Endothelial cell of umbilical vein (primary cell): ENCODE measurements around the gene ZNF627. TPM values are rescaled to one million over a fixed set of nuclear protein-coding genes. Genes with fewer than 3 reads are reported as not detected.

Source experiments
- BruUV-seq: library from RNA; stranded (reverse); fragments of 400-500 nt; replicated peaks from 2 replicates; lab custom pipeline; 2021; lab: Mats Ljungman, UMichigan
- CTCF ChIA-PET: fragments of 300-600, 350-600 bp; sonication (Branson Sonifier 250); formaldehyde crosslinking; loops from one replicate; lab custom pipeline; 2021; ENCODE audit warnings: antibody characterized with exemption, inconsistent platforms; lab: Charles Lee
- POLR2A ChIA-PET: fragments of 300-600, 350-600 bp; sonication (Branson Sonifier 250); formaldehyde crosslinking; loops from one replicate; lab custom pipeline; 2021; ENCODE audit warnings: antibody characterized with exemption, inconsistent platforms; lab: Charles Lee
- DNase-seq: peaks from one replicate; pipeline ENCODE4 v3.0.0-alpha.2; 2011; ENCODE audit warnings: low read depth, low spot score
- FAIRE-seq: peaks from 2 replicates; lab custom pipeline; 2011; peaks lifted over from hg19 to GRCh38; lab: Jason Lieb, UNC
- H2AFZ ChIP-seq: 2 replicates; pipeline ENCODE4 v1.6.0; 2012; ENCODE audit warnings: low read depth, low read length, control low read depth, inconsistent platforms
- H3K27ac ChIP-seq: 2 replicates; pipeline ENCODE4 v1.5.1; 2011; ENCODE audit warnings: low read depth, mild to moderate bottlenecking, control low read depth, low read length, moderate library complexity; ENCODE audit not compliant: insufficient read depth
- H3K27me3 ChIP-seq, 2 experiments: 2 replicates each; pipeline versions ENCODE4 v1.6.0 to v1.6.1; 2011; ENCODE audit warnings: low read length in 2 of 2, mixed read lengths in 1 of 2; ENCODE audit not compliant: control insufficient read depth in 2 of 2, insufficient read depth in 2 of 2
- H3K36me3 ChIP-seq, 2 experiments: 2 replicates in 1 of 2; 3 replicates in 1 of 2; pipeline ENCODE4 v1.5.1; 2011; ENCODE audit warnings: low read length in 2 of 2, mild to moderate bottlenecking in 1 of 2, moderate library complexity in 1 of 2; ENCODE audit not compliant: control insufficient read depth in 2 of 2, insufficient read depth in 2 of 2; ENCODE audit errors: extremely low read depth in 1 of 2
- H3K4me1 ChIP-seq: 3 replicates; pipeline ENCODE4 v1.5.1; 2011; ENCODE audit warnings: mild to moderate bottlenecking, low read length; ENCODE audit not compliant: control insufficient read depth, insufficient read depth; ENCODE audit errors: extremely low read depth
- H3K4me2 ChIP-seq: 2 replicates; pipeline ENCODE4 v1.6.1; 2011; ENCODE audit warnings: low read length, control low read depth, mixed read lengths; ENCODE audit not compliant: insufficient read depth
- H3K4me3 ChIP-seq, 3 experiments: fragments of 200-600 bp in 1 of 3; sonication (generic), shearing (Covaris generic) in 1 of 3; replicated peaks in 1 of 3; 2 replicates each; pipeline ENCODE4 v1.5.1; 2011 to 2016; ENCODE audit warnings: control low read depth in 3 of 3, low read length in 3 of 3, mild to moderate bottlenecking in 2 of 3, inconsistent platforms in 1 of 3, low read depth in 1 of 3, moderate library complexity in 1 of 3; ENCODE audit not compliant: insufficient read depth in 1 of 3
- H3K79me2 ChIP-seq: 2 replicates; pipeline ENCODE4 v1.6.0; 2012; ENCODE audit warnings: low read length, inconsistent platforms; ENCODE audit not compliant: control insufficient read depth, insufficient read depth
- H3K9ac ChIP-seq: replicated peaks from 2 replicates; pipeline ENCODE3; 2011; ENCODE audit warnings: low read length, control low read depth; ENCODE audit not compliant: insufficient read depth; ENCODE audit errors: extremely low read depth
- H3K9me1 ChIP-seq: replicated peaks from 3 replicates; pipeline ENCODE4 v1.6.0; 2011; ENCODE audit warnings: mild to moderate bottlenecking, low read length; ENCODE audit not compliant: control insufficient read depth, insufficient read depth; ENCODE audit errors: extremely low read depth
- H3K9me3 ChIP-seq: replicated peaks from 2 replicates; pipeline ENCODE4 v1.5.1; 2012; ENCODE audit warnings: low read length, inconsistent platforms; ENCODE audit not compliant: control insufficient read depth, insufficient read depth
- H4K20me1 ChIP-seq: replicated peaks from 2 replicates; pipeline ENCODE3; 2011; ENCODE audit warnings: mild to moderate bottlenecking, low read length; ENCODE audit not compliant: control insufficient read depth, insufficient read depth; ENCODE audit errors: extremely low read depth
- CTCF ChIP-seq, 2 donors: IDR thresholded peaks; 1 replicate in 1 of 2; 2 replicates in 1 of 2; pipeline ENCODE4 v1.5.1; 2011; ENCODE audit warnings: low read length in 2 of 2, mild to moderate bottlenecking in 2 of 2, moderate library complexity in 2 of 2, control low read depth in 1 of 2, inconsistent platforms in 1 of 2, low read depth in 1 of 2; ENCODE audit not compliant: insufficient read depth in 1 of 2; ENCODE audit errors: extremely low read depth in 1 of 2
- EZH2 ChIP-seq: IDR thresholded peaks from 2 replicates; pipeline ENCODE4 v1.6.1; 2012; ENCODE audit warnings: borderline replicate concordance, low read depth, mild to moderate bottlenecking, moderate library complexity, low read length, inconsistent platforms; ENCODE audit not compliant: severe bottlenecking
- FOS ChIP-seq: IDR thresholded peaks from 2 replicates; pipeline ENCODE4 v1.6.1; 2011; ENCODE audit warnings: mild to moderate bottlenecking, low read length, moderate library complexity, borderline replicate concordance; ENCODE audit not compliant: insufficient read depth
- GATA2 ChIP-seq: IDR thresholded peaks from 2 replicates; pipeline ENCODE4 v1.7.0; 2011; ENCODE audit warnings: low read depth, mild to moderate bottlenecking, moderate library complexity, mixed read lengths, low read length; ENCODE audit not compliant: insufficient read length, insufficient read depth
- JUN ChIP-seq: IDR thresholded peaks from 2 replicates; pipeline ENCODE4 v1.6.1; 2011; ENCODE audit warnings: borderline replicate concordance, low read depth; ENCODE audit not compliant: insufficient read length, insufficient read depth
- MYC ChIP-seq: IDR thresholded peaks from one replicate; pipeline ENCODE4 v1.6.1; 2011; ENCODE audit warnings: mild to moderate bottlenecking, low read depth, low read length
- POLR2A ChIP-seq: IDR thresholded peaks from 2 replicates; pipeline ENCODE4 v1.6.1; 2012; ENCODE audit warnings: low read depth, mild to moderate bottlenecking, control low read depth, low read length
- POLR2AphosphoS5 ChIP-seq: IDR thresholded peaks from 2 replicates; pipeline ENCODE4 v1.6.1; 2012; ENCODE audit warnings: low read depth, mild to moderate bottlenecking, control low read depth, low read length, moderate library complexity; ENCODE audit not compliant: insufficient read depth
- dilution Hi-C: fragments of 300-500 bp; cut with MboI; formaldehyde crosslinking; loops from one replicate; pipeline ENCODE4 v1.15.0; 2019; ENCODE audit warnings: low sequenced_read_pairs; ENCODE audit not compliant: extremely low pct_ligation_motif_present
- intact Hi-C: fragments of 100-400 bp; cut with micrococcal nuclease; formaldehyde crosslinking; loops from one replicate; pipeline ENCODE4 v1.10.0; 2022
- polyA plus RNA-seq, 4 experiments: library from polyadenylated mRNA; depleted of rRNA in 3 of 4; stranded (reverse) in 3 of 4; unstranded in 1 of 4; fragments of >200 nt; gene quantifications; 2 replicates each; pipeline versions ENCODE4 v1.2.1 to v1.2.3, GENCODE V29; 2011 to 2012; ENCODE audit warnings: missing spikeins in 1 of 4
- total RNA-seq: library from RNA; stranded (reverse); gene quantifications from 2 replicates; pipeline ENCODE4 v1.2.3, GENCODE V29; 2021
- TF ChIP-seq, protein P1 (sequence below): IDR thresholded peaks from 2 replicates; pipeline ENCODE4 v1.6.1; 2011; ENCODE audit not compliant: insufficient read depth, insufficient read length

Gene ZNF627
- total and polyA plus RNA-seq, 2 donors (not counting 3 experiments of a cell fraction or from before 2014, with no cell fraction given): 5.6 to 9.7 TPM

DNA sequence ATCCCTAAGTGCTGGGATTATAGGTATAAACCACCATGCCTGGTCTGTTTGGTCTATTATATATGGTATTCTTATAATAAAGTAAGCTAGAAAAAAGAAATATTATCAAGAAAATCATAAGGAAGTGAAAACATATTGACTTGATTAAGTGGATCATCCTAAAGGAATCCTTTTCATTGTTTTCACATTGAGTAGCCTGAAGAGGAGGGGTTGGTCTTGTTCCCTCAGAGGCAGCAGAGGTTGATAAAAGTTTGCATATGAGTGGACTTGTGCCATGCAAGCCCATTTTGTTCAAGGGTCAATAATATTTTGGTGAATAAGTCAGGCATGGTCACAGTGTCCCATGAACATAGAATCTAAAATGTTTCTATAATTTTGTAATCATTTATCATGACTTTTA lies 52.7 kb downstream of the ZNF627 start:
- TF ChIP-seq POLR2AphosphoS5: no peak
- no peak for TF ChIP-seq FOS
- TF ChIP-seq EZH2: no peak
- no peak for TF ChIP-seq POLR2A
- no peak for TF ChIP-seq MYC
- TF ChIP-seq GATA2: no peak
- TF ChIP-seq CTCF (IDR thresholded peaks at IDR 0.05; ENCODE audit: extremely low read depth in 1 of 2, insufficient read depth in 1 of 2, low read depth in 1 of 2, low read length in 2 of 2): no peak
- TF ChIP-seq, protein P1, sequence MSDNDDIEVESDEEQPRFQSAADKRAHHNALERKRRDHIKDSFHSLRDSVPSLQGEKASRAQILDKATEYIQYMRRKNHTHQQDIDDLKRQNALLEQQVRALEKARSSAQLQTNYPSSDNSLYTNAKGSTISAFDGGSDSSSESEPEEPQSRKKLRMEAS: no peak
- no peak for TF ChIP-seq JUN
- Histone ChIP-seq H3K4me3 (no peak overlapping the region), H3K9ac (no peak overlapping the region), H3K36me3 (peaks cover 2 to 4% of the 10 kb centered on the region in 2 experiments), H3K9me3 (peaks cover 10% of the 10 kb centered on the region), H3K27ac (no peak overlapping the region), H3K4me2 (no peak overlapping the region), H3K27me3 (no peaks in the 10 kb centered on the region), H3K79me2 (no peaks in the 10 kb centered on the region), H4K20me1 (no peaks in the 10 kb centered on the region), H3K4me1 (no peaks in the 10 kb centered on the region), H3K9me1 (no peaks in the 10 kb centered on the region), H2AFZ (no peak overlapping the region)
- ChIA-PET POLR2A (no interaction called here), CTCF (no interaction called here)
- FAIRE-seq (no peak), DNase-seq (no peak)
- BruUV-seq: no TSS peak
- intact Hi-C loops (no loop called here), dilution Hi-C loops (no loop called here)
